GM12891 (cell line): ENCODE results near the gene GPER1.

Source experiments
- POLR2A ChIP-seq: IDR thresholded peaks from 2 replicates; pipeline ENCODE4 v1.6.1; 2011; ENCODE audit warnings: low read depth, low read length, control low read depth
- POU2F2 ChIP-seq: IDR thresholded peaks from 2 replicates; pipeline ENCODE4 v1.6.1; 2011; ENCODE audit warnings: low read depth, mild to moderate bottlenecking, control low read depth, low read length, moderate library complexity
- SPI1 ChIP-seq: IDR thresholded peaks from 2 replicates; pipeline ENCODE4 v1.6.1; 2011; ENCODE audit warnings: low read depth, low read length, control low read depth
- TAF1 ChIP-seq: IDR thresholded peaks from 2 replicates; pipeline ENCODE4 v1.6.1; 2011; ENCODE audit warnings: low read depth, low read length, control low read depth

DNA sequence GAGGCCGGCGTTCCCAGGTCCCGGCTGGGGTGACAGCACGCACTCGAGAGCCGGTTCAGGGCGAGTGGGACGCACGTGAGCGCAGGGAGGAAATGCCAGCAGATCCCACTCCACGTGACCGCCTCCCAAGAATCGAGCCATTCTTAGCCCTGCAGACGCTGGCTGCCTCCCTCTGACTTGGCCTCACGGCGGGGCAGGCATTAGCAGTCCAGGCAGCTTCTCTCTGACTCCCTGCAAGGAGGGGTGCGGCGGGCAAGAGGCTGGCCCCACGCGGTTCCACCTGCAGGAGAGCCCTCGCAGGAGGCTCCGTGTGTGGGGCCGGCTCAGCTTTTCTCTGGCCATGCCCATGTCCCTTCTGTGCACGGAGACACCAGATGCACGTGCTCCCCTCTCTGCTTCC is 33.5 kb upstream of the GPER1 start:
- no peak for TF ChIP-seq SPI1
- TF ChIP-seq POU2F2: no peak
- no peak for TF ChIP-seq POLR2A
- TF ChIP-seq TAF1: no peak
